Stimulated activated CD4-positive, alpha-beta T cell treated with anti-CD3 and anti-CD28 coated beads, Interleukin-1b, Interleukin-23, amount 100 ng/mL, for 48 hours (primary cell): ENCODE measurements around the gene EHMT1.

Experiments used
- DNase-seq: peaks from one replicate; pipeline ENCODE4 v3.0.0-alpha.2; 2020

Gene EHMT1

GRCh38 chr9:137814841-137815240, 196.0 kb downstream of the EHMT1 start:
- DNase-seq, result no peak

DNA sequence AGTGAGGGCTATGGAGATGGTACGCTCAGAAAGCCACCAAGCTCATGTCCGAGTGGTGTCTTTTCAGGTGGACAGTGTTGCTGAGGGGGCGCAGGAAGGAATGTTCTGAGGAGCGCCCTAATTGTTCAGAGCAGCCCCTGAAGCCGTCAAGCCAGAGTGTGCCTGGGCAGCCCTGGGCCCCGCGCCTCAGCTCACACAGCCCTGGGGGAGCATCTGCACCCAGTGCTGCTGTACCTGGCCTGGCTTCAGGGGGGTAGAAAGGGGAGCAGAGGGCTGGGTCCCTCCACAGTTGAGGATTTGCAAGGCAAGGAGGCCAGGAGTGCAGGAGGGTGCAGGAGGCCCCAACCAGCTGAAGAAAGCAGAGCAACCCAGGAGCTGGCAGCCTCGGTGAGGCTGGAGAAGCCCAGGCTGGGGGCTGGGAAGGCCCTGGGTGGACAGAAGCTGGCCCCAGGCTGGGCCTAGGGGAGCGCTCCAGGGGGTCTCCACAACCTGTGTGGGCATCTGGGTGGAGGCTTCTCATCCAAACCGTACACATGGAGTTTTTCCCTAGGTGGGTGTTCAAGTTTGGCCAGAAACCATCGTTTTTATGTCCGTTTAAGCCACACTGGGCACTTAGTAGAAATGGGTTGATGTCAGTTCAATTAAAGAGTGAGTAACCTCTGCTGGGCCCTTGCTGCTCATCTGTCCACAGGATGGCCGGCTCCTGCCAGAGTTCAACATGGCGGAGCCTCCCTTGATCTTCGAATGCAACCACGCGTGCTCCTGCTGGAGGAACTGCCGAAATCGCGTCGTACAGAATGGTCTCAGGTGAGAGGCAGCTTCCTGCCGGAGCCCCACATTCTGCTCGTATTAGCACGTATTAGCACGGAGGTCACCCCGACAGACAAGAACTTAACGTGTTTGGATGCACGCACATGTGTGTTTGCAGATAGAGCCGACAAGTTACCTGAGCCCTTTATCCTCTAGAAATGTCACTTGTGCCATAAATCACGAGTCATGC, 196.8 kb downstream of the EHMT1 start:
- no peak for DNase-seq

- DNase-seq, result no peak
Observed at GRCh38 chr9:137816531-137817235, 197.9 kb downstream of the EHMT1 start.

- DNase-seq, result no peak
Observed at GRCh38 chr9:137817236-137818200, 198.7 kb downstream of the EHMT1 start.

DNA sequence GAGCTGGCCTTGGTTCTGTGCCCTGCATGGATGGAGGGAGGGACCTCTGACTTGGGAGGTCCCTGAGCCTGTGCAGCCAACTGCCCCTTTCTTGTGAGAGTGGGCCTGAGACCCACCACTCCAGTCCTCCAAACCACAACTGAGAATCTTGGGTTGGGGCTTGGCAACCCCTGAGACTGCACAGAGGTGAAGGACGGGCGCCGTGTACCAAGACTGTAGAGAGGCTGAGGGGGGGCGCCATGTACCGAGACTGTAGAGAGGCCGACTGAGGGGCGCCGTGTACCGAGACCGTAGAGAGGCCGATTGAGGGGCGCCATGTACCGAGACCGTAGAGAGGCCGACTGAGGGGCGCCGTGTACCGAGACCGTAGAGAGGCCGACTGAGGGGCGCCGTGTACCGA, 199.5 kb downstream of the EHMT1 start:
- no peak for DNase-seq

GRCh38 chr9:137820161-137820855, 201.5 kb downstream of the EHMT1 start:
- peak; percentile 30 for DNase-seq

DNA sequence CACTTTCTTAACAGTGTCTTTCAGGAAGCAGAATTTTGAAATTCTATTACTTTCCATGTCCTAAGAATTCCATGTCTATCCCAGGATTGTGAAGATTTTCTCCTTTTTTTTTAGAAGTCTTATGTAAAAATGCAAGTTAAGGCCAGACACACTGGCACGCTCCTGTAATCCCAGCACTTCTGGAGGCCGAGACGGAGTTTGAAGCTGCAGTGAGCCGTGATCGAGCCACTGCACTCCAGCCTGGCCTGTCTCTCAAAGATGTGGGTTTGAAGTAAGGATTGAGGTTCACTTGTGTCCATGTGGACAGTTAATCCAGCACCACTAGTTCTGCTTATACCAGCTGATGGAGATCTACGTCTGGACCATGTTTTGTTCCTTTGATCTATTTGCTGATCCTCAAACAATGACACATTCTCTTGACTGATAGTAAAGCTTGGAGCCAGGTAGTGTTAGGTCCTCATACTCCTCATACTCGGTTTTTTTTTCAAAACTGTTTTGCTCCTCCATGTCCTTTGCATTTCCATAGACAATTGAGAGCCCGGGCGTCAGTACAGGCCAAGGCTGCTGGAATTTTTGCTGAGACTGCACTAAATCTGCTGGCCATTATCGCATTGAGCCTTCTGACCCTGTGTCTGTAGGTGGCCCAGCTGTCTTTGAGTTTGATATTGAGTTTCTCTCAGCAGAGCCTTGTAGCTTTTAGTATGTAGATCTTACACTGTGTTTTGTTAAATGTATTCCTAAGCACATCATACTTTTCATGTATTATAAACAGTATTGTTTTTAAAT, 205.4 kb downstream of the EHMT1 start:
- no peak for DNase-seq

DNA sequence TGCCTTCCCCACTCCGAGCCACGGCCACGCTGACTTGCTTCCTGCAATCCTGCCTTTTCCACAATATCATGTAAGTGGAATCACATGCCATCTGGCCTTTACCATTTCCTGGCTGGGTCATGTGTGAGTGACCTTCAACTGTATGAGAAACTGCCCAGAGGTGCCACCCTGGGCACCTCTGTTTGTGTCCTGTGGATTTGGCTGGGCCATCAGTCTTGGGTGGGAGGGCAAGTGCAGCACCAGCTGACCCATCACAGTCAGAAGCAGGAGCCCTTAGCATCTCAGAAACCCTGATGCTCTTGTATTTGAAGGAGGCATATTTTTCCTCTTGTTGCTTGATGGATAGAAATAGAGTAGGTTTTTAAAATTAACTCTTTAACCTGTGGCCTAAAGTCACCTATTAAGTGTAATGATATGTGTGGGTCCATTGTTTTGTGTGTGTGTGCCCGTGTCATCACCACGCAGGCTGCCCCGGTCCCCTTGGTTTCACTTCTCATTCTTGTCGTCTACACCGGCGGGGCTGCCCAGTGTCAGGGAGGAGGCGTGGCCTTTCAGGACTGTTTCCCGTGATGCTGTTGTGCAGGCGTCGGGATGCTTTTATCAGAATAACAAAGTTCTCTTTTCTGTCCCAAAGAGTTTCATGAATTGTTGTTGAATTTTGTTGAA, 206.7 kb downstream of the EHMT1 start:
- no peak for DNase-seq

GRCh38 chr9:137827908-137828526, 209.2 kb downstream of the EHMT1 start:
- no peak for DNase-seq

DNA sequence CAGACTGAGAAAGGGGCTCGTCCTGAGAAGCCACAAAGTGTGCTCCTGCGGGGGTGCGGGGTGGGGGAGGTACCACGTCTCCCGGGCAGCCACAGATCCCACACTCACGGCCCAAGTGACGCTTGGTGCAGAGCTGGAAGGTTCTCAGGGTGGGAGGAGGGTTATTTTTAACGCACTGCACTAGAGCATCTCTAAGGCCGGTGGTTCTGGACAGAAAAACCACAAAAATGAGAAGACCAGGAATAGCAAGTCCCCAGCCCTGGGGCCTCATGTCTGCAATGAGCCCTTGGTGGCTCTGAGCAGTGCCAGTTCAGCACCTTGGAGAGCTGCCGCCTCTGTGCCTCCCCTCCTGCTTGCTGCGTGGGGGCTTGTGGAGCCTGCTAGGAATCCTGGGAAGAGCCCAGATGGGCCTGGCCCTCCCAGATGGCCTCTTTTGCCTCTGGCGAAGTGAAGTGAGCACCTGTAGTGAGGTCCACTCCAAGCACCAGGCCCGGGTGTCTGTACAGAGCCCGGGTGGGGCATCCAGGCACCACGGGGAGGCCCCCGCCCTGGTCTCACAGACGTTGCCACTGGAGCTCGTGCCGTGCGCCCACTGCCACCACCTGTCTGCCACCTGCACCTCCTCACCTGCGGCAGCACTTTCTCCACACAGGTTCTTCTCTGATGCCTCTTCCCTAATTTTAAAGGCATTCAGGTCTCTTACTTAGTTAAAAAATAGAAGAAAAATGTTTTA, 209.9 kb downstream of the EHMT1 start:
- DNase-seq, result no peak

GRCh38 chr9:137829260-137829996, 210.6 kb downstream of the EHMT1 start:
- DNase-seq, result no peak

DNA sequence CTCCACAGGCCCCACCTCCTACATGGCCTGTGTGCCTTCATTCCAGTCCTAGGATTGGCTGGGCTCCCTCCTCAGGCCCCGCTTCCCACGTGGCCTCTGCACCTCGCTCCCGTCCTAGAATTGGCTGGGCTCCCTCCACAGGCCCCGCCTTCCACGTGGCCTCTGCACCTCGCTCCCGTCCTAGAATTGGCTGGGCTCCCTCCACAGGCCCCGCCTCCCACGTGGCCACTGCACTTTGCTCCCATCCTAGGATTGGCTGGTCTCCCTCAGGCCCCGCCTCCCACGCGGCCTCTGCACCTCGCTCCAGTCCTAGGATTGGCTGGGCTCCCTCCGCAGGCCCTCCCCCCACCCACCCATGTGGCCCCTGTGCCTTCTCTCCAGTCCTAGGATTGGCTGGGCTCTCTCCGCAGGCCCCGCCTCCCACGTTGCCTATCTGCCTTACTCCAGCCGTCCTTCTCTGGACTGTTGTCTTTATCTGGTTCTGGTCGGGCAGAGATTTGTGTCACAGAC, 213.4 kb downstream of the EHMT1 start:
- DNase-seq, result no peak

DNA sequence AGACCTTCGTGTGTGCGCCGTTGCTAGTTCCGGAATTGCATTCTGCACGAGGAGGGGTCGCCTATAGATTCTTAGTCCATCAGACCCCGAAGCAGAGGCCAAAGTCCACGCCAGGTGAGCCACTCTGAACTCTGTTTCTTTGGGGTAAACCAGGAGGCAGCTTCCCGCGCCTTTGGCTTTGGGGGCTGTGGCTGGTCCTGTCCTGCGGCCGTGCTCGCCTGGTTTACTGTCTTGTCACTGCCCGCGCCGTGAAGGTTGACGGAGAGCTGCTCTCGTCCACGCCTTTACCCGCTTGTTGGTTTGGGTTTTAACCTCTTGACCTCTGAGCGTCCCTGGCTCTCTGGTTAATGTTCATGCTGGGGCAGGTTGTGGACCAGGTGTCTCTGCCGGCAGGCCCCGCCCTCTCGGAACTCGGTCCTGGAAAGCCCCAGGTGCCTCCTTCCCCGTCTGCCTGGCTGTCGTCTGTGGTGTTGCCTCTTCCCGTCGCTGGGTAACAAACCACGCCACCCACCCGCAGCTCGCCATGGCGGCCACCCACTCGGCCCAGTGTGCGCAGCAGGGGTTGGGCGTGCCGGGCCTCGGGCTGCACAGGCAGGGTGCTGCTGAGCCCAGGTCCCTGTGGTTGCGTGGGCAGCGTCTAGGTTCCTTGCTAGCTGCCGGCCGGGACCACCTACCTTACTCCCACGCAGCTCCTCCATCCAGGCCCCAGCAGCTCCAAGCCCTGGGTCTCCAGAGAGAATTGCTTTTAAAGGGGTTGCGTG, 214.2 kb downstream of the EHMT1 start:
- DNase-seq, result no peak

- DNase-seq, result no peak
Observed at GRCh38 chr9:137833721-137834613, 215.2 kb downstream of the EHMT1 start.

DNA sequence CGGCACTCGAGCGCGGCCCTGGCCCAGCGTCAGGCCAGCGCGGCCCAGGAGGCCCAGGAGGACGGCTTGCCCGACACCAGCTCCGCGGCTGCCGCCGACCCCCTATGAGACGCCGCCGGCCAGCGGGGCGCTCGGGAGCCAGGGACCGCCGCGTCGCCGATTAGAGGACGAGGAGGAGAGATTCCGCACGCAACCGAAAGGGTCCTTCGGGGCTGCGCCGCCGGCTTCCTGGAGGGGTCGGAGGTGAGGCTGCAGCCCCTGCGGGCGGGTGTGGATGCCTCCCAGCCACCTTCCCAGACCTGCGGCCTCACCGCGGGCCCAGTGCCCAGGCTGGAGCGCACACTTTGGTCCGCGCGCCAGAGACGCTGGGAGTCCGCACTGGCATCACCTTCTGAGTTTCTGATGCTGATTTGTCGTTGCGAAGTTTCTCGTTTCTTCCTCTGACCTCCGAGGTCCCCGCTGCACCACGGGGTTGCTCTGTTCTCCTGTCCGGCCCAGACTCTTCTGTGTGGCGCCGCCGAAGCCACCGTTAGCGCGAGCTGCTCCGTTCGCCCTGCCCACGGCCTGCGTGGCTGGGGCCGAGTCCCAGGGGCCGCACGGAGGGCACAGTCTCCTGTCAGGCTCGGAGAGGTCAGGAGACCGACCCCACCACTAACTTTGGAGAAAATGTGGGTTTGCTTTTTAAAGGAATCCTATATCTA, 216.2 kb downstream of the EHMT1 start:
- DNase-seq, result no peak
